ENCODE results near the gene PLPP3.
A peak's percentile ranks its signal among the peaks of the same experiment; 100 is the strongest.

The PLPP3 gene

GRCh38 chr1:56493826-56494225 is 85.5 kb downstream of the PLPP3 start:
- no peak for DNase-seq
- Histone ChIP-seq H3K36me3 (ENCODE audit: control insufficient read depth in 1 of 2, insufficient read depth in 2 of 2, low read depth in 1 of 2, low read length in 2 of 2) (peaks cover 0 to 61% of the 10 kb centered on the region in 2 experiments), H3K9me3 (ENCODE audit: control insufficient read depth, low read length) (no peaks in the 10 kb centered on the region), H3K27ac (ENCODE audit: low read length, poor library complexity, severe bottlenecking) (no peak overlapping the region), H2AFZ (ENCODE audit: low read depth, low read length) (no peak overlapping the region), H2BK5ac (ENCODE audit: low read depth, low read length, poor library complexity, severe bottlenecking) (no peak overlapping the region), H3K9ac (ENCODE audit: low read length) (no peak overlapping the region), H3K18ac (ENCODE audit: low read depth in 1 of 2, low read length in 2 of 2) (no peak overlapping the region), H4K91ac (ENCODE audit: low read length) (no peak overlapping the region), H2AK5ac (ENCODE audit: low read length, severe bottlenecking) (no peak overlapping the region), H3K14ac (ENCODE audit: low read length in 2 of 2) (no peak overlapping the region), H2BK15ac (ENCODE audit: low read depth, poor library complexity, severe bottlenecking) (no peak overlapping the region), H3K4ac (ENCODE audit: low read depth in 1 of 2, low read length in 2 of 2) (no peak overlapping the region), H3K4me2 (ENCODE audit: low read length, poor library complexity, severe bottlenecking) (no peak overlapping the region), H2BK120ac (ENCODE audit: low read depth, low read length) (no peak overlapping the region), H3K4me3 (ENCODE audit: insufficient read depth in 1 of 2, low read depth in 1 of 2, low read length in 2 of 2) (no peak overlapping the region), H3K23ac (ENCODE audit: low read length in 2 of 2) (no peak overlapping the region), H3K79me1 (replicated peaks; ENCODE audit: low read length, poor library complexity, severe bottlenecking) (no peaks in the 10 kb centered on the region), H3K4me1 (ENCODE audit: control insufficient read depth, insufficient read depth, low read depth, low read length) (no peaks in the 10 kb centered on the region), H4K8ac (ENCODE audit: low read length) (no peak overlapping the region), H2BK12ac (ENCODE audit: low read length in 2 of 2) (no peak overlapping the region), H3K27me3 (ENCODE audit: control insufficient read depth in 1 of 2, insufficient read depth in 1 of 2, low read length in 2 of 2) (no peaks in the 10 kb centered on the region)
- WGBS = 100% methylated on average over 2 of the region's 2 CpGs

GRCh38 chr1:56491441-56491840 is 87.9 kb downstream of the PLPP3 start:
- H2BK12ac ChIP-seq (ENCODE audit: low read length in 2 of 2) = no peak overlapping the region
- no peak overlapping the region for H2BK120ac ChIP-seq (ENCODE audit: low read depth, low read length)
- H2BK5ac ChIP-seq (ENCODE audit: low read depth, low read length, poor library complexity, severe bottlenecking) = no peak overlapping the region
- peaks cover 0 to 41% of the 10 kb centered on the region in 2 experiments for H3K36me3 ChIP-seq (ENCODE audit: control insufficient read depth in 1 of 2, insufficient read depth in 2 of 2, low read depth in 1 of 2, low read length in 2 of 2)
- H3K4me1 ChIP-seq (ENCODE audit: control insufficient read depth, insufficient read depth, low read depth, low read length) = no peaks in the 10 kb centered on the region
- no peaks in the 10 kb centered on the region for H3K9me3 ChIP-seq (ENCODE audit: control insufficient read depth, low read length)
- H3K23ac ChIP-seq (ENCODE audit: low read length in 2 of 2) = no peak overlapping the region
- no peak overlapping the region for H3K14ac ChIP-seq (ENCODE audit: low read length in 2 of 2)
- no peak overlapping the region for H2AK5ac ChIP-seq (ENCODE audit: low read length, severe bottlenecking)
- no peak overlapping the region for H2AFZ ChIP-seq (ENCODE audit: low read depth, low read length)
- H2BK15ac ChIP-seq (ENCODE audit: low read depth, poor library complexity, severe bottlenecking) = no peak overlapping the region
- H3K27ac ChIP-seq (ENCODE audit: low read length, poor library complexity, severe bottlenecking) = no peak overlapping the region
- H3K4me3 ChIP-seq (ENCODE audit: insufficient read depth in 1 of 2, low read depth in 1 of 2, low read length in 2 of 2) = no peak overlapping the region
- no peak overlapping the region for H3K9ac ChIP-seq (ENCODE audit: low read length)
- no peak for DNase-seq
- H3K4ac ChIP-seq (ENCODE audit: low read depth in 1 of 2, low read length in 2 of 2) = no peak overlapping the region
- no peaks in the 10 kb centered on the region for H3K27me3 ChIP-seq (ENCODE audit: control insufficient read depth in 1 of 2, insufficient read depth in 1 of 2, low read length in 2 of 2)
- H4K91ac ChIP-seq (ENCODE audit: low read length) = no peak overlapping the region
- no peak overlapping the region for H3K18ac ChIP-seq (ENCODE audit: low read depth in 1 of 2, low read length in 2 of 2)
- H4K8ac ChIP-seq (ENCODE audit: low read length) = no peak overlapping the region
- no peak overlapping the region for H3K4me2 ChIP-seq (ENCODE audit: low read length, poor library complexity, severe bottlenecking)
- no peaks in the 10 kb centered on the region for H3K79me1 ChIP-seq (replicated peaks; ENCODE audit: low read length, poor library complexity, severe bottlenecking)
- 65% methylated on average over 5 of the region's 5 CpGs for WGBS

DNA sequence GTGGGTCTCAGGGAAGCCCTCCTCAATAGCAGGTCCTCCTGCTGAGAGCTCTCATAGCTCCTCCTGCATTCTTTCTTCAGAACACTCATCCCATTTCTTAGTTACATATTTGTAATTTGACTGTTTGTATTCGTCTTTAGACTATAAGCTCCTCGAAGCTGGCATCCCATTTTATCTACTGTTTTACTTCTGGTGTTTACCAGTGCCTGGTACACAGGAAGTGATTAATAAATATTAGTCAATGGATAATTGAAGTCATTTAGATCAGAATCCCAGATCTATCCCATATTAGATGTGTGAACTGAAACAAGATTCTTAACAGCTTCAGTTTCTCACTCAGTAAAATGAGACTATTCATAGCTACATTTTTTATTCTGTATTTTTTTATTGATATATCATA is 88.7 kb downstream of the PLPP3 start:
- no peak overlapping the region for H2BK120ac ChIP-seq (ENCODE audit: low read depth, low read length)
- no peak overlapping the region for H2BK5ac ChIP-seq (ENCODE audit: low read depth, low read length, poor library complexity, severe bottlenecking)
- WGBS = no CpG with 5 or more reads among the region's 2 CpGs
- H3K18ac ChIP-seq (ENCODE audit: low read depth in 1 of 2, low read length in 2 of 2) = no peak overlapping the region
- H3K14ac ChIP-seq (ENCODE audit: low read length in 2 of 2) = no peak overlapping the region
- no peak overlapping the region for H3K4me3 ChIP-seq (ENCODE audit: insufficient read depth in 1 of 2, low read depth in 1 of 2, low read length in 2 of 2)
- H2BK12ac ChIP-seq (ENCODE audit: low read length in 2 of 2) = no peak overlapping the region
- no peak overlapping the region for H3K4me2 ChIP-seq (ENCODE audit: low read length, poor library complexity, severe bottlenecking)
- no peaks in the 10 kb centered on the region for H3K27me3 ChIP-seq (ENCODE audit: control insufficient read depth in 1 of 2, insufficient read depth in 1 of 2, low read length in 2 of 2)
- H4K8ac ChIP-seq (ENCODE audit: low read length) = no peak overlapping the region
- H3K36me3 ChIP-seq (ENCODE audit: control insufficient read depth in 1 of 2, insufficient read depth in 2 of 2, low read depth in 1 of 2, low read length in 2 of 2) = peaks cover 0 to 33% of the 10 kb centered on the region in 2 experiments
- no peak overlapping the region for H3K23ac ChIP-seq (ENCODE audit: low read length in 2 of 2)
- no peaks in the 10 kb centered on the region for H3K4me1 ChIP-seq (ENCODE audit: control insufficient read depth, insufficient read depth, low read depth, low read length)
- H2AFZ ChIP-seq (ENCODE audit: low read depth, low read length) = no peak overlapping the region
- H3K79me1 ChIP-seq (replicated peaks; ENCODE audit: low read length, poor library complexity, severe bottlenecking) = no peaks in the 10 kb centered on the region
- H3K9ac ChIP-seq (ENCODE audit: low read length) = no peak overlapping the region
- DNase-seq = peak; percentile 39
- H4K91ac ChIP-seq (ENCODE audit: low read length) = no peak overlapping the region
- no peak overlapping the region for H3K27ac ChIP-seq (ENCODE audit: low read length, poor library complexity, severe bottlenecking)
- H3K9me3 ChIP-seq (ENCODE audit: control insufficient read depth, low read length) = no peaks in the 10 kb centered on the region
- no peak overlapping the region for H2AK5ac ChIP-seq (ENCODE audit: low read length, severe bottlenecking)
- H2BK15ac ChIP-seq (ENCODE audit: low read depth, poor library complexity, severe bottlenecking) = no peak overlapping the region
- no peak overlapping the region for H3K4ac ChIP-seq (ENCODE audit: low read depth in 1 of 2, low read length in 2 of 2)

- Histone ChIP-seq H3K27me3 (ENCODE audit: control insufficient read depth in 1 of 2, insufficient read depth in 1 of 2, low read length in 2 of 2) (no peaks in the 10 kb centered on the region), H3K4me2 (ENCODE audit: low read length, poor library complexity, severe bottlenecking) (no peak overlapping the region), H2BK12ac (ENCODE audit: low read length in 2 of 2) (no peak overlapping the region), H3K4me1 (ENCODE audit: control insufficient read depth, insufficient read depth, low read depth, low read length) (no peaks in the 10 kb centered on the region), H3K79me1 (replicated peaks; ENCODE audit: low read length, poor library complexity, severe bottlenecking) (no peaks in the 10 kb centered on the region), H3K27ac (ENCODE audit: low read length, poor library complexity, severe bottlenecking) (no peak overlapping the region), H3K4me3 (ENCODE audit: insufficient read depth in 1 of 2, low read depth in 1 of 2, low read length in 2 of 2) (no peak overlapping the region), H3K9ac (ENCODE audit: low read length) (no peak overlapping the region), H2BK120ac (ENCODE audit: low read depth, low read length) (no peak overlapping the region), H2AK5ac (ENCODE audit: low read length, severe bottlenecking) (no peak overlapping the region), H3K18ac (ENCODE audit: low read depth in 1 of 2, low read length in 2 of 2) (no peak overlapping the region), H3K14ac (ENCODE audit: low read length in 2 of 2) (no peak overlapping the region), H3K23ac (ENCODE audit: low read length in 2 of 2) (no peak overlapping the region), H2BK5ac (ENCODE audit: low read depth, low read length, poor library complexity, severe bottlenecking) (no peak overlapping the region), H3K36me3 (ENCODE audit: control insufficient read depth in 1 of 2, insufficient read depth in 2 of 2, low read depth in 1 of 2, low read length in 2 of 2) (peaks cover 0 to 23% of the 10 kb centered on the region in 2 experiments), H3K4ac (ENCODE audit: low read depth in 1 of 2, low read length in 2 of 2) (no peak overlapping the region), H4K8ac (ENCODE audit: low read length) (no peak overlapping the region), H2BK15ac (ENCODE audit: low read depth, poor library complexity, severe bottlenecking) (no peak overlapping the region), H2AFZ (ENCODE audit: low read depth, low read length) (no peak overlapping the region), H4K91ac (ENCODE audit: low read length) (no peak overlapping the region), H3K9me3 (ENCODE audit: control insufficient read depth, low read length) (no peaks in the 10 kb centered on the region)
- 81% methylated on average over 7 of the region's 8 CpGs for WGBS
- DNase-seq = no peak
Observed at GRCh38 chr1:56489695-56490094, 89.7 kb downstream of the PLPP3 start.

Data from mesenchymal stem cell (in vitro differentiated cells and primary cell).